SW480 (cell line): ENCODE results near the gene NACC1.

Experiments used
- DNase-seq: peaks from one replicate; pipeline ENCODE4 v3.0.0-alpha.2; 2016; ENCODE audit warnings: low spot score

The NACC1 gene

DNA sequence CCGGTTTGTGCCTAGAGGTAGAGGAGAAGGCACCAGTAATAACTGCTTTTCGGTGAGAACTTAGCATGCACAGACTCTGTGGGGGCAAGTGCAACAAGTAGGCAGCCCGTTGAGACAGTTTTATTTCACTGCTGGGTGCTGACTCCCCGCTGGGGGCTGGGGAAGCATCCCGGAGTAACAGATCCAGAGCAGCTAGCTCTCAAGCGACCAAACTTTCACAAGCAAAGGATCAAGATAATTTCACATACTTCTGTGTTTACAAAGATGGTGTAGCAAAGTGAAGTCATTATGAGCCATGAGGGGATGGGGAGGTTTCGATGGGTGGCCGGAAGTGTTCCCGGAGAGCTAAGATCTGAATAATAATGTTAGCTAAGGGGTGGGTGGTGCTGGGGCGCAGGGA is 2.8 kb downstream of the NACC1 start:
- DNase-seq: no peak

DNA sequence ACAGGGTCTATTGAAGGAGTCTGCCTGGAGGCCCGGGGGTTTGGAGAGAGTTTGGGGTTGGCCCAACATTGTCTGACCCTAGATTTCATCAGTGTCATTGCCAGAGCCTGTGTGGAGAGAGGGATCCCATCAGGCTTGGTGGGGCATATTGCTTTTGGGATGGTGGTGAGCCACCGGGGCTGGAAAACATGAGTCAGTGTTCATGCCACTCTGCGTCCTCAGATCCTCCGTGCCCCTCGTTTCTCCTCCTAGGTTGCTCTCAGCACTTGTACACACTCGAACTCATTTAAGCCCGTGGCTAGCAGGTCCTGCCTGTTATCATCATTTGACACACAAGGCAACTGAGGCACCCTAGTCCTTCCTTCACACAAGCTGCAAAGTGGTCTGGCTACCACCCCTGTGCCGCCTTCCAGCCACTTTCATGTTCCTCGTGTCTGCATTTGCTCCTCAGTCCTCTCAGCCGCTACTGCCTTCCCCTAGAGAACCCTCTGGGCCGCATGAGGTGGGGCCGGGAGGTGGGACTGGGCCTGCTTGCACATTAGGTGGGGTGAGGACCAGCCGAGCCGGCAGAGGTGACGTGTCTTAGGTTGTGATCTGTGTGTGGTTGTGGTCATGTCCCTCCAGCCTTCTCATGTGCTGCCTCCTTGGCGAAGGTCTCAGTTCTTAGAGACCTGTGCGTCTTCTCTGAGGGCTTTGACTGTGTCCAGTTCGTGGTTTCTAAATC is 3.6 kb downstream of the NACC1 start:
- DNase-seq: no peak

DNA sequence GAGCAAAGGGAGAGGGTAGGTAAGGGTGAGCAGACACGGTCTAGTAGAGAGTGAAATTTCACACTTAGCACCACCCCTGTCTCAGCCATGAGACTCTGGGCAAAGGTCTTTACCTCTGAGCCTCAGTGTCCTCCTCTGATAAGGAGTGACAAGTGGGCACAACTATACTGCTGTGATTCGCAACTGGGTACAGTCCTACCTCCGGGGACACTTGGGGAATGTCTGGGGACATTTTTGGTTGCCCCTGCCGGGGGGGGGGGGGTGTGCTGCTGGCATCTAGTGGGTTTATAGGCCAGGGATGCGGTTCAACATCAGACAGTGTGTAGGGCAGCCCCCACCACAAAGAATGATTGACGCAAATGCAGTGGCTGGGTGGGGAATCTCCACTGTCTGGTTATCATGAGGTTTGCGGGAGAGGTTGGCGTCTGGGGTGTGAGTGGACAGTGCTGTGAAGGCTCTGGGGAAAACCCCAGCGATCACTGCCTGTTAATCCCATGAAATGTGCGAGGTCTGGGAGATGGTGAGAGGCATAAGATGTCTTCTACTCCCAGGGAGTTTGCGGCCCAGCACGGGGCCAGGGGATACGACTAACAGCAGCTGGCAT is 4.3 kb downstream of the NACC1 start:
- no peak for DNase-seq

DNA sequence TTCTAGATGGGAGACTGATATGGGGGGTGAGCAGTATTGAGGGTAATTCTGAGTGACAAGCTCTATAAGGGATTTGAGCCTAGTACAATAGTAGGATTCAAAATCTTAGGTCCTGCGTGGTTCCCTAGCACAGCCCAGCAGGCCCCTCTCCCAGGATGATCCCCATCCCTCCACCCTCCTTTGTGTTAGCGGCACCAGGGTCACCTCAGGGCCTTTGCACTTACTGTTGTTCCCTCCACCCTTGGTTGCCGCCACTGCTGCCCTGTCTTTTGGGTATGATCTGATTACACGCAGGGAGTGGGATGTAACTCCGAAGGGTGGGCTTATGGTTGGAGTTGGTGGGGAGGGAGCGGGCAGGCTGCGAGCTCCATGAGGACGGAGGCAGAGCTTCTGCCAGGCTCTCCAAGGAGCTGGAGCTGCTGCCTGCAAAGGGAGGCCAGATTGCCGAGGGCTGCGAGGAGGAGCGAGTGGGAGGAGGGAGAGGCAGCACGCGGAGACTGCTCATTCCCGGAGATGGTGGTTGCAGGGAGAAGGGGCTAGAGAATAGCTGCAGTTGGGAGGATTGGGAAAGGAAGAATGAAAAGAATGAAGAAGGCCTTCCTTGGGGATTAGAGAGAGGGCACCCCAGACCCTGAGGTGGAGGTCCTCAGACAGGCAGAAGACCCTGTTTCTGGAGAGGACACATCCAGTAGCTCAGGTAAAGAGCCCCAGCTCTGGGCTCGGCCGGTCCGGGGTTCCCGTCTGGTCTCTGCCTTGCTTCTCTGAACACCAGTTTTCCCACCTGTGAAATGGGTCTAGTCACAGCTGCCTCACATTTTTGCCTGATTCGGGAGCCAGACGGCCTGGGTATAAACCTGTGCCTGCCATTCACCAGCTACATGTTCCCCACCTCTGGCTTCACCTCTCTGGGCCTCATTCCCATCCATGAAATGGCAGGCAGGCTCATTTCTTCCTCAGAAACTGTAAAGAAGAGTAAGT is 5.2 kb downstream of the NACC1 start:
- no peak for DNase-seq

DNA sequence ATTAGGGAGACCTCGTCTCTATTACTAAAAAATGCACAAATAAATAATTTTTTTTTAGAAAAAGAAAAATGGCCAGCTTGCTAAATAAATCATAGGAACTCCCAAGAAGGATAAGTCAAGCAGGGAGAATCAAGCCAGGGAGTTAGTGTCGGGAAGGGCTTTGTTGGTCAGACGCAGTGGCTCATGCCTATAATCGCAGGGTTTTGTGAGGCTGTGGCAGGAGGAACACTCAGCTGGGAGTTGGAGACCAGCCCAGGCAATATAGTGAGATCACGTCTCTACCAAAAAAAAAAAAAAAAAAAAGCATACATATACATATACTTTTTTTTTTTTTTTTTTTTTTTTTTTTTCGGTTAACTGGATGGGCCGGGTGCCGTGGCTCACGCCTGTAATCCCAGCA is 9.0 kb downstream of the NACC1 start:
- DNase-seq: no peak

DNA sequence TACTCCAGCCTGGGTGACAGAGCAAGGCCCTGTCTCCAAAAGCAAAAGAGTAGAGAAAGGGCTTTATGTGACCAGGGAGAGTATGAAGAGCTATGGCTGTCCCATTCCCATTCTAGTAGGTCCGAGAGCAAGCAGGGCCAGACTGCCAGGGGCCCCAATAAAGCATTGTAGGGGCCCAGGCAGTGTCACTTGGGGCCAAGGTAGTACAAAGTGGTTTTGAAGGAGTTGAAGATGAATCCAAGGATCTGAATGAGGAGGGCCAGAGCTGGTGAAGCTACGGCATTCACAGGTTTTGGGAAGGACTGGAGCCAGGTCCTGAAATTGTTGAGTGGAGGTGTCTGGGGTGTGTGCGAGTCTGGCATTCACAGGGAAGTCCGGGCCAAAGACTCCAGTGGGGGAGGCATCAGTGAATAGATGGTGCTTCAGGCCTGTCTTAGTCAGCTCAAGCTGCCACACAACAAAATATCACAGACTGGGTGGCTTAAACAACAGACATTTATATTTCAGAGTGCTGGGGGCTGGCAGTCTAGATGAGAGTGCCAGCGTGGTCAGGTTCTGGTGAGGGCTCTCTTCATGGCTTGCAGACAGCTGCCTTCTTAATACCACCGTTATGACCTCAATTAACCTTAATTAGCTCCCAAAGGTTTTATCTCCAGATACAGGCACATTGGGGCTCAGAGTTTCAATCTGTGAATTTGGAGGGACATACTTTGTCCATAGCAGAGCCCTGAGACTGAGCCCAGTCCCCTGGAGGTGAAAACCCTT is 9.9 kb downstream of the NACC1 start:
- DNase-seq: no peak

DNA sequence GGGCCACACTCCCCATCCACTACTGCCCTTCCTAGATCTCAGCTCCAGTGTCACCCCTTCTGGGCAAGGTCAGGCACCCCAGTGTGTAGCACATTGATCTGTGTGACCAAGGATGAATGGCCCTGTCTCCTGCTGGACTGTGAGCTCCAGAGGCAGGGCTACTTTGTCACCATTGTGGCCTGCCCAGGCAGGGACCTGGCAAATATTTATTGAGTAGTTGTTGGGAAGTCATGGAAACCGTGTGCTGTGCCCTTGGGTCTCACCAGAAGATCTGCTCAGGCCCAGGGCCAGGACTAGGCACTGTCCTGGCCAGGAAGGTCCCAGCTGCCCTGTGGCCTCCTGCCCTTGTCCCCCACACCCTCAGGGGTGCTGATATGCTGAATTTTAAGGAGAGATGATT is 10.5 kb downstream of the NACC1 start:
- no peak for DNase-seq

DNA sequence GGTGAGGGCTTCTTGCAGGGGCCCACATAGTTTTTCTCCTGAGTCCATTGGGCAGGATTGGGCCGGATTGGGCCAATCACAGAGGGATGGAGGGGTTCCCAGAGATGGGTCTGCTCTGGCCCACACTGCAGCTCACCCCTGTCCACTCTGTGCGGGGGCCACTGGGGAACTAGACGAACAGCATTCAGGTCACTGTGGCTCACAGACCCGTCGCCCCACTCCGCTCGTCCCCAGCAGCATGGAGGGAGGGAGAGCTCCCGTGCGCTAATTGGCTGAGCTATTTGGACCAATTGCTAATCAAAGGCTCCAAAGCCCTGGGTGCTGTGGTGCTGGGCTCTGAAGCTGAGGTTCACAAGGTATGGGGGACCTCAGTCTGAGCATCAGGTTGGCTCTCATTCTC is 11.3 kb downstream of the NACC1 start:
- DNase-seq: no peak

DNA sequence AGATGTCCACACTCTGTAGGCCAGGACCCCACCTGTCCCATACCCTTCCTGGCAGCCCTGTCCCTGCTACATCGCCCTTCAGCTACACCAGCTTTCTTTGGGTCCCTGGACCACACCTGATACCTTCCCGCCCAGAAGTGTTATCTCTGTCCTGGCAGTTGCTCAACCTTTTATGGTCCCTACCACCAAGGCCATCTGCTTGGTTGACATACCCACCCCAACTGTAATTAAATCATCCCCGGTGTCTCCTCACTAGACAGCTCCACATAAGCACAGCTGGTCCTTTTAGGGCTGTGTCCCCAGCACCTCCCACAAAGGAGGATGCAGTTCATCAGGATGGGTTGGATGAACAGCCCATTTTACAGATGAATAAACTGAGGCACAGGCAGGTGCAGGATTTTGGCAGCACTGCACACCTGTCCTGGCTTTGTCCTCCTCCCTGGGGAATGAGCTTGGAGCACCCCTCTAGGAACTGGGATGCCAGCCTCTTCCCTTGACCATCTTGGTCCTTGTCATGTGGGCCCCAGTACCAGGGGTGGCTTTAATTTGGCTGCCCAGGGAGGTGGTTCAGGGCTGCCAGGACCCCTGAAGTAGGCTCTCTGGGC is 12.9 kb downstream of the NACC1 start:
- no peak for DNase-seq

DNA sequence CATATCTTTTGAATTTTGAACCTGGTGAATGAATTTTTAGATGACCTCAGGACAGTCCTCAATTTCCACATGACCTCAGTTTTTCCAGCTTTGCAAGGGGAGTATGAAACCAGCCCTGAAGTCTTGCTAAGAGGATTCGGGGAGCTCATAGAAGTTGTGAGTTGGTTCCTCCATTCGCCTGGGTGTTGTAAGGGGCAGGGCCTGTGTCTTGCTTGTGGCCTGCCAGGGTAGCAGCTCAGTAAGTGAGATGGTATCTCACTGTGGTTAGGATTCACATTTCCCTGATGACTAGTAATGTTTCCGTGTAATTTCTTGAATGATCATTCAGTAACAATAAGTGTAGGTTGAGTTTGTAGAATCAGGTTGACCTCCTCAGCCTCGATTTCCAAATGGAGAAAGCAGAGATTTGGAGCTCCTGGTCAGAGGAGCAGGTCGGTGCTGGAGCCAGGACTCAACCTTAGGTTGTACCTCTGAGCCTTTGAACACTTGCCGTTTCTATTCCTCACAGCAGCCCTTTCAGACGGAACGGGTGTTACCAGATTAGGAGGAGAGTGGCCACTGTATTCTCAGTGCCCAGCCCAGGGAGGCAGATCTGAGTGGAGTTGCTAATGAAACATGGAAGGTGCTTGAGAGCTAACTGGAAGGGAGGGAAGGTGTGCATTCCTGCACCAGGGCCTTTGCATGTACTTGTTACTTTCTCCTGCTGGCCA is 14.6 kb downstream of the NACC1 start:
- DNase-seq: no peak

DNA sequence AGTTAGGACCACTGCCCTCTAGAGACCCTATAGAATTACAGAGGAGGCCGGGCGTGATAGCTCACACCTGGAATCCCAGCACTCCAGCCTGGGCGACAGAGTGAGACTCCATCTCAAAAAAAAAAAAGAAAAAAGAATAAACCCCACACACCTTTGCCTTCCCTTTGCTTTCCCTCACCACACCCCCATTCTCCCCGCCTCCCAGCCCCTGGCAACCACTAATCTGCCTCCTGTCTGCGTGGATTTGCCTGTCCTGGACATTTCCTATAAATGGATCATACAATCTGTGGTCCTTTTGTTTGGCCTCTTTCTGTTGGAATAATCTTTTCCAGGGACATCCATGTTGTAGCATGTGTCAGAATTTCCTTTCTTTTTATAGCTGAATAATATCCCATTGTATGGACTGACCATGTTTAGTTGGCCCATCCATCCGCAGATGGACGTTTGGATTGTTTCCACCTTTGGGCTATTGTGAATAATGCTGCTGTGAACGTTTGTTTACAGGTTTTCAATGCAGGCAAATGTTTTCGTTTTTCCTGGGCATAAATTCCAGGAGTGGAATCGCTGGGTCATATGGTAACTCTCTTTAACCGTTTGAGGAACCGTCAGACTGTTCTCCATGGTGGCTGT is 15.3 kb downstream of the NACC1 start:
- DNase-seq: no peak

DNA sequence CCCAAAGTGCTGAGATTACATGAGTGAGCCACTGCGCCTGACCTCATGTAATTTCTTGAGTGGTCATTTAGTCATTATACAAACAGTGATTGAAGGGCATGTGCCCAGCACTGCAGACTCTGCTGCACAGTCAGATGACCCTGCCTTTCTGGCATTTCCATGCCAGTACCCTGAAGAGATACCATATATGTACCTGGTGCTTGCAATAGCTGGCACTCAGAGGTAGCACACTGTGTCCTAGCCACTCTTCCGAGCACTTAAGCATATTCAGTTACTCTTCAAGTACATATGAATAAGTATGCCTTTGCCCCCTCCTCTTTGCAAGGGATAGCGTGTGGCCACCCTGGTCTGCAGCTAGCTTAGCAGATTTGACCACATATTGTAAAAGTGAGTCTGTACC is 16.6 kb downstream of the NACC1 start:
- no peak for DNase-seq

DNA sequence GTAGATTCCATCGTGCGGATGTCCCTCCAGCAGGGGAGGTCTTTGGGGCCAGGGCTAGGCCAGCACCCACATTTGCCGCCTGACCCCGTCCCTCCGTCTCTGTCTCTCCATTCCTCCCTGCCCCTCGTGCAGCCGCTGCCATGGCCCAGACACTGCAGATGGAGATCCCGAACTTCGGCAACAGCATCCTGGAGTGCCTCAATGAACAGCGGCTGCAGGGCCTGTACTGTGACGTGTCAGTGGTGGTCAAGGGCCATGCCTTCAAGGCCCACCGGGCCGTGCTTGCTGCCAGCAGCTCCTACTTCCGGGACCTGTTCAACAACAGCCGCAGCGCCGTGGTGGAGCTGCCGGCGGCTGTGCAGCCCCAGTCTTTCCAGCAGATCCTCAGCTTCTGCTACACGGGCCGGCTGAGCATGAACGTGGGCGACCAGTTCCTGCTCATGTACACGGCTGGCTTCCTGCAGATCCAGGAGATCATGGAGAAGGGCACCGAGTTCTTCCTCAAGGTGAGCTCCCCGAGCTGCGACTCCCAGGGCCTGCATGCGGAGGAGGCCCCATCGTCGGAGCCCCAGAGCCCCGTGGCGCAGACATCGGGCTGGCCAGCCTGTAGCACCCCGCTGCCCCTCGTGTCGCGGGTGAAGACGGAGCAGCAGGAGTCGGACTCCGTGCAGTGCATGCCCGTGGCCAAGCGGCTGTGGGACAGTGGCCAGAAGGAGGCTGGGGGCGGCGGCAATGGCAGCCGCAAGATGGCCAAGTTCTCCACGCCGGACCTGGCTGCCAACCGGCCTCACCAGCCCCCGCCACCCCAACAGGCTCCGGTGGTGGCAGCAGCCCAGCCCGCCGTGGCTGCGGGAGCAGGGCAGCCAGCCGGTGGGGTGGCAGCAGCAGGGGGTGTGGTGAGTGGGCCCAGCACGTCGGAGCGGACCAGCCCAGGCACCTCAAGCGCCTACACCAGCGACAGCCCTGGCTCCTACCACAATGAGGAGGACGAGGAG is 17.3 kb downstream of the NACC1 start:
- DNase-seq: no peak

DNA sequence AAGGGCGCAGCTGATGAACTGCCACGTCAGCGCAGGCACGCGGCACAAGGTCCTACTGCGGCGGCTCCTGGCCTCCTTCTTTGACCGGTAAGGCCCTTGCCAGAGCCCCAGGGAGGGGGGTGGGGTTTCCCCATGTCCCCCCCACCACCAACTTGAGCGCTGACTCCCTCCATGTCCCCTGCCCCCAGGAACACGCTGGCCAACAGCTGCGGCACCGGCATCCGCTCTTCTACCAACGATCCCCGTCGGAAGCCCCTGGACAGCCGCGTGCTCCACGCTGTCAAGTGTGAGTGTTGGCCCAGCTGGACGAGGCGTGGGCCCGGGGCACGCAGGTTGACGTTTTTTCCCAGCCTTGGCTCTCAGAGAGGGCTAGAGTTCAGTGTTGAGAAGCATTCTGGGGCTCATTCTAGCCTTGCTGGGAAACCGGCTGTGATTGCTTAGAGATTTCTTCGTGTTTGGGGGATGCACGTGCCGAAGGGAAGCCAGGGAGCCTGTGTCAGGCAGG is 19.3 kb downstream of the NACC1 start:
- DNase-seq: no peak

DNA sequence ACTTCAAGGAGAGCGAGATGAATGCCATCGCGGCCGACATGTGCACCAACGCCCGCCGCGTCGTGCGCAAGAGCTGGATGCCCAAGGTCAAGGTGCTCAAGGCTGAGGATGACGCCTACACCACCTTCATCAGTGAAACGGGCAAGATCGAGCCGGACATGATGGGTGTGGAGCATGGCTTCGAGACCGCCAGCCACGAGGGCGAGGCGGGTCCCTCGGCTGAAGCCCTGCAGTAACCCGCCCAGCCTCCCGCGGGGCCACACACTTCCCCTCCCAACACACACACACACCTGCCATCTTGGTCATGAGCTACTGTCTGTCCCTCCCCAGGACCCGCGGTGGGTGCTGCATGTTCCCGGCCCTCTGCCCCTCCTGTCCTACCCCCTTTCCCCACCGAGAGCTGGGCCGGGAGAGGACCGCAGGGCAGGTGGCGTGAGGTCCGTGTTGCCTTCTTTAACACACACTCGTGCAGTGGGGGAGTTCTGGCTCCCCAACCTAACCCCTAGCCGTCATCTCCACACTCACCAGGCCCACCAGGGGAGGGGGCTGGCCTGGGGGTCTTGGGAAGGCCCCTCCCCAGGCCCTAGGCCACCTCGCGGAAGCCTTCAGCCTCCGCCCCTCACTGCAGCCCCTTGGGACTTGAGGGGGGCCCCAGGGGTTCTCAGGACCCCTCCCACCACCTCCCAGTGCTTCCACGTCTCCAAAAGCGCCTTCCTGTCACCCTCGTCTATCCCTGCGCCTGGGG is 20.3 kb downstream of the NACC1 start:
- no peak for DNase-seq

DNA sequence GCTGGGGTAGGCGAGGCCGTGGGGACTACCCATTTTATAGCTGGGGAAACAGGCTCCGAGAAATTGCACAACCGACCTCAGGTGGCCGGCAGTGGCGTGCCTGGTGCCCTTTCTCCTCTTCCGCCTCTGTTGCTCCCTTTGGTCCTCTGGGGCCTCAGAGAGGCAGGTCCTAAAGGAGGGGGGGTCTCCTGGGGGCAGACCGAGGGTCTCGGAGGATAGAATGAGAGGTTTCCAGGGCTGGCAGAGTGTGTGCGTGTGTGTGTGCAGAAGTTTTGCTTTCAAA is 20.8 kb downstream of the NACC1 start:
- DNase-seq: no peak

DNA sequence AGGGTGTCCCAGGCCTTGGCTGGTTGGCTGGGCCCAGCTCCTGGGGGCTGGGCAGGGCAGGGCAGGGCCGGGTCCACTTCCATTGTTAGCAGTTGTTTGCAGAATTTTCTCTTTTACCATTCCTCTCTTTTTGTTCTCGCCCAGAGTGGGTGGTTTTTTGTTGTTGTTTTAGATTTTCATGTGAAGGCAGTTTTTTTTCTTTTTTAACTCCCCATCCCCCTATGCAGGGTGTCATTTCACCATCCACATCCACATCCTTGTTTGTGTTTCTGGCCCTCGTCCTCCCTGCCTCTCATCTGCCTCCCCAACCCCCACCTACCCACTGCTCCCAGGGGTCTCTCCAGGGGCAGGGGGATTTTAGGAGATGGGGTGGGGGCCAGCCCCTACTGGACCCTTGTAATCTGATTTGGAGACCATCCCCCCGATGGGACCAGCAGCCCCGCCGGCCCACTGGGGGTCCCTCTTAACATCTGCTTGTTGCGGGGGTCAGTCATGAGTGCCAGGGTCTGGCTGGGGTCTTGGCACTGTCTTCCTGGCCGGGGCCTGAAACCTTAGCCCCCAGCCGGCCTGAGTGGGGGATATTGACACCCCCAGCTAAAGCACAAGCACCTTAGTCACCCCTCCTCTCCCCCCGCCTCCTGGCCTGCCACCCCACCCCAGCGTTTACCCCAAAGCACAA is 21.7 kb downstream of the NACC1 start:
- DNase-seq: no peak
